HepG2 (cell line): ENCODE data around the gene ENC1. TPM values are rescaled to one million over a fixed set of nuclear protein-coding genes. Genes with fewer than 3 reads are reported as not detected.

Experiments used
- ATAC-seq: fragments of 200-7000 bp; cut with Tn5 transposase; 3 replicates; pipeline ENCODE4 v1.9.1; 2020; ENCODE audit warnings: mild to moderate bottlenecking, moderate library complexity
- BruUV-seq: library from RNA; stranded (reverse); fragments of 400-500 nt; replicated peaks from 2 replicates; lab custom pipeline; 2021; lab: Mats Ljungman, UMichigan
- CTCF ChIA-PET: fragments of 300-600 bp; formaldehyde crosslinking; extraction: SDS; loops from one replicate; lab custom pipeline; 2021; ENCODE audit warnings: low total read pairs, inconsistent platforms, low intra/inter-chr PET ratio; lab: Yijun Ruan, JAX
- POLR2A ChIA-PET: fragments of 350-600 bp; sonication (Branson Sonifier 250); formaldehyde crosslinking; loops from one replicate; lab custom pipeline; 2020; ENCODE audit warnings: antibody characterized with exemption, inconsistent platforms; lab: Yijun Ruan, JAX
- DNase-seq: peaks from one replicate; pipeline ENCODE4 v3.0.0-alpha.2; 2015; ENCODE audit warnings: low spot score
- FAIRE-seq: peaks from 3 replicates; lab custom pipeline; 2011; peaks lifted over from hg19 to GRCh38; lab: Jason Lieb, UNC
- H2AFZ ChIP-seq: one replicate; pipeline ENCODE4 v1.6.1; 2011; ENCODE audit warnings: low read length, inconsistent platforms
- H3K27ac ChIP-seq: fragments of 300-600 bp; 3 replicates; pipeline ENCODE4 v1.8.0; 2011; ENCODE audit warnings: mixed run types, mild to moderate bottlenecking, mixed read lengths, low read length, inconsistent platforms; ENCODE audit not compliant: insufficient read depth; ENCODE audit errors: extremely low read length
- H3K27me3 ChIP-seq, 2 experiments: fragments of 200-600 bp in 1 of 2; 2 replicates in 1 of 2; 3 replicates in 1 of 2; pipeline versions ENCODE4 v1.6.0 to v1.8.0; 2011; ENCODE audit warnings: low read length in 2 of 2, mild to moderate bottlenecking in 2 of 2, moderate library complexity in 2 of 2, inconsistent platforms in 1 of 2; ENCODE audit not compliant: insufficient read depth in 2 of 2, control insufficient read depth in 1 of 2
- H3K36me3 ChIP-seq, 2 experiments: fragments of 200-600 bp in 1 of 2; replicated peaks in 1 of 2; 2 replicates in 1 of 2; 3 replicates in 1 of 2; pipeline versions ENCODE4 v1.5.1 to v1.8.0; 2011; ENCODE audit warnings: low read length in 2 of 2, inconsistent platforms in 1 of 2; ENCODE audit not compliant: insufficient read depth in 2 of 2, control insufficient read depth in 1 of 2
- H3K4me1 ChIP-seq: 2 replicates; pipeline ENCODE4 v1.5.1; 2012; ENCODE audit warnings: low read length, inconsistent platforms; ENCODE audit not compliant: insufficient read depth
- H3K4me2 ChIP-seq: 2 replicates; pipeline ENCODE4 v1.6.0; 2011; ENCODE audit warnings: low read depth, low read length, inconsistent platforms
- H3K4me3 ChIP-seq, 3 experiments: fragments of 200-600 bp in 1 of 3; sonication (generic), shearing (Covaris generic) in 1 of 3; replicated peaks in 1 of 3; 2 replicates each; pipeline ENCODE4 v1.5.1; 2011 to 2016; ENCODE audit warnings: low read length in 3 of 3, inconsistent platforms in 2 of 3, low read depth in 2 of 3, mild to moderate bottlenecking in 2 of 3, control low read depth in 1 of 3, mixed read lengths in 1 of 3; ENCODE audit not compliant: insufficient read depth in 1 of 3
- H3K79me2 ChIP-seq: one replicate; pipeline ENCODE4 v1.6.1; 2011; ENCODE audit warnings: low read length, inconsistent platforms; ENCODE audit not compliant: insufficient read depth
- H3K9ac ChIP-seq: 2 replicates; pipeline ENCODE4 v1.6.0; 2011; ENCODE audit warnings: mild to moderate bottlenecking, low read depth, low read length, inconsistent platforms; ENCODE audit not compliant: insufficient read depth
- H3K9me3 ChIP-seq: 2 replicates; pipeline ENCODE4 v1.5.1; 2012; ENCODE audit warnings: mild to moderate bottlenecking, low read length
- H4K20me1 ChIP-seq: 2 replicates; pipeline ENCODE4 v1.6.0; 2011; ENCODE audit warnings: inconsistent platforms, mild to moderate bottlenecking, low read length, moderate library complexity; ENCODE audit not compliant: insufficient read depth
- KLF11 ChIP-seq: IDR thresholded peaks from 2 replicates; pipeline ENCODE4 v1.6.1; 2016; ENCODE audit warnings: missing compliant biosample characterization
- MAF1 ChIP-seq: sonication (generic); formaldehyde crosslinking; IDR thresholded peaks from 2 replicates; pipeline ENCODE4 v1.5.0; 2020; ENCODE audit warnings: missing genetic modification reagents, borderline replicate concordance
- MEIS2 ChIP-seq: sonication (generic); formaldehyde crosslinking; IDR thresholded peaks from 2 replicates; pipeline ENCODE4 v1.9.0; 2021; ENCODE audit warnings: mild to moderate bottlenecking, missing genetic modification reagents
- POLR2G ChIP-seq: fragments of 200-400 bp; formaldehyde crosslinking; IDR thresholded peaks from 2 replicates; pipeline ENCODE4 v1.6.1; 2018; ENCODE audit warnings: mild to moderate bottlenecking, low read depth, low read length, moderate library complexity
- RBM22 ChIP-seq: fragments of 200-400 bp; formaldehyde crosslinking; optimal IDR thresholded peaks from 2 replicates; pipeline ENCODE3; 2017; ENCODE audit warnings: mild to moderate bottlenecking, low read length, moderate library complexity
- ZBTB38 ChIP-seq: sonication (generic); formaldehyde crosslinking; IDR thresholded peaks from 2 replicates; pipeline ENCODE4 v1.5.1; 2020; ENCODE audit warnings: mild to moderate bottlenecking, missing genetic modification reagents
- ZHX2 ChIP-seq, 2 experiments: sonication (generic) in 1 of 2; formaldehyde crosslinking in 1 of 2; IDR thresholded peaks; 2 replicates each; pipeline versions ENCODE4 v1.6.1 to v1.9.0; 2014 to 2022; ENCODE audit warnings: antibody characterized with exemption in 1 of 2, borderline replicate concordance in 1 of 2, inconsistent platforms in 1 of 2, low read depth in 1 of 2, missing genetic modification reagents in 1 of 2
- ZNF256 ChIP-seq: sonication (generic); formaldehyde crosslinking; conservative IDR thresholded peaks from 2 replicates; pipeline ENCODE4 v1.4.0; 2020; ENCODE audit warnings: missing genetic modification reagents
- ZNF362 ChIP-seq: sonication (generic); formaldehyde crosslinking; IDR thresholded peaks from 2 replicates; pipeline ENCODE4 v1.4.0; 2020; ENCODE audit warnings: missing genetic modification reagents, mild to moderate bottlenecking, borderline replicate concordance
- ZNF747 ChIP-seq: sonication (generic); formaldehyde crosslinking; IDR thresholded peaks from 2 replicates; pipeline ENCODE4 v1.8.1; 2023; ENCODE audit warnings: missing genetic modification reagents, mild to moderate bottlenecking, borderline replicate concordance
- WGBS: methylation state at CpG from one replicate; pipeline ENCODE4 v1.1.6; 2017; ENCODE audit warnings: low lambda C conversion rate; 5-methylcytosine and 5-hydroxymethylcytosine counted together
- in situ Hi-C: cut with HindIII; loops from 2 replicates; pipeline ENCODE4 v1.10.0; 2017; ENCODE audit warnings: low pct_unique_long_range_greater_than_20kb; ENCODE audit not compliant: extremely low pct_ligation_motif_present
- intact Hi-C: fragments of 100-400 bp; cut with micrococcal nuclease; formaldehyde crosslinking; loops from one replicate; pipeline ENCODE4 v1.10.0; 2022; ENCODE audit not compliant: unreplicated experiment
- polyA plus RNA-seq, 8 experiments: library from polyadenylated mRNA; depleted of rRNA in 3 of 8; stranded (reverse) in 7 of 8; unstranded in 1 of 8; fragments of >200 nt; fragmentation: Illumina TruSeq in 4 of 8; extraction: Trizol in 4 of 8; gene quantifications; 2 replicates each; pipeline versions ENCODE4 v1.2.1 to v1.2.3, GENCODE V29; 2011 to 2016; ENCODE audit warnings: low read depth in 4 of 8, missing spikeins in 1 of 8, mixed read lengths in 1 of 8; ENCODE audit not compliant: insufficient read depth in 1 of 8
- total RNA-seq, 5 experiments: library from RNA; depleted of rRNA; stranded (reverse); fragments of >200 nt; fragmentation: Illumina TruSeq; extraction: Trizol; gene quantifications; 2 replicates each; pipeline ENCODE4 v1.2.3, GENCODE V29; 2016; ENCODE audit warnings: low read depth in 1 of 5
- TF ChIP-seq, protein P1 (sequence below): sonication (generic); formaldehyde crosslinking; IDR thresholded peaks from 2 replicates; pipeline ENCODE4 v1.4.0; 2020; ENCODE audit warnings: missing genetic modification reagents

ENC1 gene
- total and polyA plus RNA-seq, 2 of the 13 experiments (the other 11 are each of a cell fraction or from before 2014, with no cell fraction given): 63.8 to 64.4 TPM

DNA sequence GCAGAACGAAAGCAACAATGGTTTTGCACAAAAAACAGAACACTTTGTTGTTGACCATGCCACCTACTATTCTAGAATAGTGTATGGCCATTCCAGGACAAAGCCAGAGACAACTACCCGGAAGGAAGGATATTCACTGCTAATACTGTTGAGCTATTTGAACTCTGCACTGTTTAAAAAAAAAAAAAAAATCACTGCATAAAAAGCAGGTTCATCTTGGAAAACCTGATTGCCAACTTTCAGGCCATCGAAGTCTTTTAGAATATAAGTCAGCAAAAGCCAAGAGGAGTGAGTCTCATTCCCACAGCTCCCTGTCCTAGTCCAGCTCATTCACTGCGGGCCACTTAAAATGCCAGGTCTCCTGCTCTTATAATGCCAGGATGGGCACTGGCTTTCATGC is 4.0 kb downstream of the ENC1 start (continued):
- TF ChIP-seq MEIS2: no peak
- no peak for TF ChIP-seq ZNF747 (CRISPR knock-in tag)
- no peak for TF ChIP-seq ZHX2 (IDR thresholded peaks at IDR 0.05; ENCODE audit: low read depth)
- TF ChIP-seq ZHX2 (CRISPR knock-in tag; IDR thresholded peaks at IDR 0.05; ENCODE audit: borderline replicate concordance): no peak
- TF ChIP-seq ZNF362 (CRISPR knock-in tag): peak; percentile 62; the same call in 1 of the 2 replicates

DNA sequence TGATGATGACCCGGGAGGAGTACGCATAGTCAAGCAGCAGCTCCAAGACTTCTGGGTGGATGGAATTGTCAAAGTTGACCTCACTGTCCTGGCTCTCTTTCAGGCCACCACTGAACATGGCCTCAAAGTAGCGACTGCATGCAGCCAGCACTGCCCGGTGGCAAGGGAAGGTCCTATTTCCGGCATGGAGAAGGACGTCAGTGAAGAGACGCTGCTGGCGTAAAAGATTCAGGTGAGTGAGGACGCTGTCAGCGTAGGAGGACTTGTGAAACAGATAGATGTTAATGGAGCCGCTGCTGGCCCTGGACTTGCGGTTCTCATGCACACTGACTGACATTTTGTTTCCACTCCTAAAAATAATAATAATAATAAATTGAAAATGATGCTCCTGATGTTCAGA is 4.4 kb downstream of the ENC1 start:
- intact Hi-C loops: no loop called here
- H3K4me2 ChIP-seq: peak overlapping the region; percentile 40
- H3K27ac ChIP-seq: no peak overlapping the region
- no peak for ATAC-seq
- peaks cover 67% of the 10 kb centered on the region for H3K4me1 ChIP-seq
- WGBS: 90% methylated on average over 12 of the region's 12 CpGs
- ChIA-PET CTCF (no interaction called here), POLR2A (interaction anchor here (0.9 to 1.2 kb wide), 3 partner anchors 11 to 220 kb away, joined by 3 read pairs; no protein-coding TSS in a partner anchor)
- H3K9ac ChIP-seq: no peak overlapping the region
- no peak overlapping the region for H2AFZ ChIP-seq
- H3K36me3 ChIP-seq: peaks cover 28 to 57% of the 10 kb centered on the region in 2 experiments
- no peaks in the 10 kb centered on the region for H3K9me3 ChIP-seq
- no peaks in the 10 kb centered on the region; a peak in 2 of 5 replicates for H3K27me3 ChIP-seq
- H3K79me2 ChIP-seq: peaks cover 90% of the 10 kb centered on the region
- in situ Hi-C loops: loop anchor here (5.0 kb wide), 2 partner anchors 54 to 134 kb away; no protein-coding TSS in a partner anchor
- H4K20me1 ChIP-seq: peaks cover 82% of the 10 kb centered on the region
- BruUV-seq: no TSS peak
- DNase-seq: no peak
- FAIRE-seq: no peak
- H3K4me3 ChIP-seq: peak overlapping the region in 2 of 3 experiments; percentile 99 to 100; a peak in 4 of 6 replicates
- TF ChIP-seq ZBTB38 (CRISPR knock-in tag) (peak; percentile 48; the same call in 1 of the 2 replicates), ZNF747 (CRISPR knock-in tag) (no peak), KLF11 (CRISPR knock-in tag) (no peak), POLR2G (0 out of 2 replicates have a peak, but pooled peaks have one; percentile 20), ZNF256 (CRISPR knock-in tag) (no peak), MAF1 (CRISPR knock-in tag) (no peak), RBM22 (peak; percentile 3)
- TF ChIP-seq, protein P1, sequence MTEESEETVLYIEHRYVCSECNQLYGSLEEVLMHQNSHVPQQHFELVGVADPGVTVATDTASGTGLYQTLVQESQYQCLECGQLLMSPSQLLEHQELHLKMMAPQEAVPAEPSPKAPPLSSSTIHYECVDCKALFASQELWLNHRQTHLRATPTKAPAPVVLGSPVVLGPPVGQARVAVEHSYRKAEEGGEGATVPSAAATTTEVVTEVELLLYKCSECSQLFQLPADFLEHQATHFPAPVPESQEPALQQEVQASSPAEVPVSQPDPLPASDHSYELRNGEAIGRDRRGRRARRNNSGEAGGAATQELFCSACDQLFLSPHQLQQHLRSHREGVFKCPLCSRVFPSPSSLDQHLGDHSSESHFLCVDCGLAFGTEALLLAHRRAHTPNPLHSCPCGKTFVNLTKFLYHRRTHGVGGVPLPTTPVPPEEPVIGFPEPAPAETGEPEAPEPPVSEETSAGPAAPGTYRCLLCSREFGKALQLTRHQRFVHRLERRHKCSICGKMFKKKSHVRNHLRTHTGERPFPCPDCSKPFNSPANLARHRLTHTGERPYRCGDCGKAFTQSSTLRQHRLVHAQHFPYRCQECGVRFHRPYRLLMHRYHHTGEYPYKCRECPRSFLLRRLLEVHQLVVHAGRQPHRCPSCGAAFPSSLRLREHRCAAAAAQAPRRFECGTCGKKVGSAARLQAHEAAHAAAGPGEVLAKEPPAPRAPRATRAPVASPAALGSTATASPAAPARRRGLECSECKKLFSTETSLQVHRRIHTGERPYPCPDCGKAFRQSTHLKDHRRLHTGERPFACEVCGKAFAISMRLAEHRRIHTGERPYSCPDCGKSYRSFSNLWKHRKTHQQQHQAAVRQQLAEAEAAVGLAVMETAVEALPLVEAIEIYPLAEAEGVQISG: 0 out of 2 replicates have a peak, but pooled peaks have one; percentile 18
